ENCODE measurements around the gene ACSF3.
"Not testable (repeated sequence)": the region's sequence is repeated elsewhere in the genome, so short reads cannot be mapped to it uniquely, and the experiment has no call there.

ACSF3 gene

GRCh38 chr16:89072548-89073130 is 21.0 kb upstream of the ACSF3 start:
- H3K4me3 ChIP-seq: no peak overlapping the region
- H3K27me3 ChIP-seq (ENCODE audit: low read depth): no peaks in the 10 kb centered on the region
- no peaks in the 10 kb centered on the region for H3K36me3 ChIP-seq (replicated peaks)
- no peaks in the 10 kb centered on the region for H3K4me1 ChIP-seq
- H3K9me3 ChIP-seq: no peaks in the 10 kb centered on the region; the same call in none of the 2 replicates
- in situ Hi-C loops (cut with MboI; ENCODE audit: low sequenced_read_pairs): no loop called here
- DNase-seq (ENCODE audit: low spot score in 2 of 2): no peak

- in situ Hi-C loops (cut with MboI; ENCODE audit: low sequenced_read_pairs): no loop called here
- Histone ChIP-seq H3K9me3 (no peaks in the 10 kb centered on the region; the same call in none of the 2 replicates), H3K4me3 (no peak overlapping the region), H3K27me3 (ENCODE audit: low read depth) (no peaks in the 10 kb centered on the region), H3K4me1 (no peaks in the 10 kb centered on the region), H3K36me3 (replicated peaks) (no peaks in the 10 kb centered on the region)
- no peak for DNase-seq (ENCODE audit: low spot score in 2 of 2)
Observed at GRCh38 chr16:89073346-89074071, 20.1 kb upstream of the ACSF3 start.

GRCh38 chr16:89074072-89074674 is 19.5 kb upstream of the ACSF3 start:
- in situ Hi-C loops (cut with MboI; ENCODE audit: low sequenced_read_pairs); H3K36me3 ChIP-seq (replicated peaks); H3K4me3 ChIP-seq; H3K4me1 ChIP-seq; DNase-seq (ENCODE audit: low spot score in 2 of 2); H3K9me3 ChIP-seq; H3K27me3 ChIP-seq (ENCODE audit: low read depth): not testable (repeated sequence)

- H3K36me3 ChIP-seq (replicated peaks): no peaks in the 10 kb centered on the region
- H3K4me3 ChIP-seq: no peak overlapping the region
- in situ Hi-C loops (cut with MboI; ENCODE audit: low sequenced_read_pairs): no loop called here
- no peaks in the 10 kb centered on the region for H3K27me3 ChIP-seq (ENCODE audit: low read depth)
- no peak for DNase-seq (ENCODE audit: low spot score in 2 of 2)
- H3K9me3 ChIP-seq: no peaks in the 10 kb centered on the region; the same call in none of the 2 replicates
- no peaks in the 10 kb centered on the region for H3K4me1 ChIP-seq
Observed at GRCh38 chr16:89074803-89075688, 18.6 kb upstream of the ACSF3 start.

- Histone ChIP-seq H3K36me3 (replicated peaks) (no peaks in the 10 kb centered on the region), H3K4me3 (no peak overlapping the region), H3K9me3 (no peaks in the 10 kb centered on the region; the same call in none of the 2 replicates), H3K27me3 (ENCODE audit: low read depth) (no peaks in the 10 kb centered on the region), H3K4me1 (no peaks in the 10 kb centered on the region)
- no peak for DNase-seq (ENCODE audit: low spot score in 2 of 2)
- in situ Hi-C loops (cut with MboI; ENCODE audit: low sequenced_read_pairs): no loop called here
Observed at GRCh38 chr16:89076159-89076558, 17.5 kb upstream of the ACSF3 start.

- H3K27me3 ChIP-seq (ENCODE audit: low read depth): no peaks in the 10 kb centered on the region
- DNase-seq (ENCODE audit: low spot score in 2 of 2): no peak
- no peaks in the 10 kb centered on the region for H3K36me3 ChIP-seq (replicated peaks)
- in situ Hi-C loops (cut with MboI; ENCODE audit: low sequenced_read_pairs): no loop called here
- H3K9me3 ChIP-seq: no peaks in the 10 kb centered on the region; the same call in none of the 2 replicates
- no peaks in the 10 kb centered on the region for H3K4me1 ChIP-seq
- no peak overlapping the region for H3K4me3 ChIP-seq
Observed at GRCh38 chr16:89077076-89077475, 16.6 kb upstream of the ACSF3 start.

- Histone ChIP-seq H3K36me3 (replicated peaks) (no peaks in the 10 kb centered on the region), H3K4me3 (no peak overlapping the region), H3K27me3 (ENCODE audit: low read depth) (no peaks in the 10 kb centered on the region), H3K9me3 (no peaks in the 10 kb centered on the region; the same call in none of the 2 replicates), H3K4me1 (no peaks in the 10 kb centered on the region)
- in situ Hi-C loops (cut with MboI; ENCODE audit: low sequenced_read_pairs): no loop called here
- no peak for DNase-seq (ENCODE audit: low spot score in 2 of 2)
Observed at GRCh38 chr16:89078172-89078571, 15.5 kb upstream of the ACSF3 start.

GRCh38 chr16:89079434-89079980 is 14.1 kb upstream of the ACSF3 start:
- no peak for DNase-seq (ENCODE audit: low spot score in 2 of 2)
- in situ Hi-C loops (cut with MboI; ENCODE audit: low sequenced_read_pairs): no loop called here
- Histone ChIP-seq H3K9me3 (no peaks in the 10 kb centered on the region; the same call in none of the 2 replicates), H3K27me3 (ENCODE audit: low read depth) (no peaks in the 10 kb centered on the region), H3K4me3 (no peak overlapping the region), H3K4me1 (no peaks in the 10 kb centered on the region), H3K36me3 (replicated peaks) (no peaks in the 10 kb centered on the region)

GRCh38 chr16:89080196-89080853 is 13.3 kb upstream of the ACSF3 start:
- in situ Hi-C loops (cut with MboI; ENCODE audit: low sequenced_read_pairs): no loop called here
- H3K36me3 ChIP-seq (replicated peaks): no peaks in the 10 kb centered on the region
- H3K4me3 ChIP-seq: no peak overlapping the region
- no peaks in the 10 kb centered on the region; the same call in none of the 2 replicates for H3K9me3 ChIP-seq
- DNase-seq (ENCODE audit: low spot score in 2 of 2): no peak
- H3K27me3 ChIP-seq (ENCODE audit: low read depth): no peaks in the 10 kb centered on the region
- no peaks in the 10 kb centered on the region for H3K4me1 ChIP-seq

- Histone ChIP-seq H3K4me1 (no peaks in the 10 kb centered on the region), H3K36me3 (replicated peaks) (no peaks in the 10 kb centered on the region), H3K4me3 (no peak overlapping the region), H3K27me3 (ENCODE audit: low read depth) (no peaks in the 10 kb centered on the region), H3K9me3 (no peaks in the 10 kb centered on the region)
- no peak for DNase-seq (ENCODE audit: low spot score in 2 of 2)
- in situ Hi-C loops (cut with MboI; ENCODE audit: low sequenced_read_pairs): no loop called here
Observed at GRCh38 chr16:89081556-89081955, 12.1 kb upstream of the ACSF3 start.

- H3K4me1 ChIP-seq: no peaks in the 10 kb centered on the region
- no peaks in the 10 kb centered on the region for H3K36me3 ChIP-seq (replicated peaks)
Observed at GRCh38 chr16:89084411-89084810, 9.2 kb upstream of the ACSF3 start.

GRCh38 chr16:89084814-89085612 is 8.6 kb upstream of the ACSF3 start:
- in situ Hi-C loops (cut with MboI; ENCODE audit: low sequenced_read_pairs): no loop called here
- peak in 1 of 2 experiments; percentile 39 for DNase-seq (ENCODE audit: low spot score in 2 of 2)
- Histone ChIP-seq H3K9me3 (no peaks in the 10 kb centered on the region), H3K4me3 (no peak overlapping the region), H3K4me1 (no peaks in the 10 kb centered on the region), H3K27me3 (ENCODE audit: low read depth) (no peaks in the 10 kb centered on the region), H3K36me3 (replicated peaks) (no peaks in the 10 kb centered on the region)

More at GRCh38 chr16:89084411-89084810, 9.2 kb upstream of the ACSF3 start:
- H3K9me3 ChIP-seq: no peaks in the 10 kb centered on the region
- H3K4me3 ChIP-seq: no peak overlapping the region
- DNase-seq (ENCODE audit: low spot score in 2 of 2): no peak
- in situ Hi-C loops (cut with MboI; ENCODE audit: low sequenced_read_pairs): no loop called here
- no peaks in the 10 kb centered on the region for H3K27me3 ChIP-seq (ENCODE audit: low read depth)
